Measurements from ENCODE around the gene LIN7C.
"Not testable (repeated sequence)": the region's sequence is repeated elsewhere in the genome, so short reads cannot be mapped to it uniquely, and the experiment has no call there.

LIN7C gene, protein sequence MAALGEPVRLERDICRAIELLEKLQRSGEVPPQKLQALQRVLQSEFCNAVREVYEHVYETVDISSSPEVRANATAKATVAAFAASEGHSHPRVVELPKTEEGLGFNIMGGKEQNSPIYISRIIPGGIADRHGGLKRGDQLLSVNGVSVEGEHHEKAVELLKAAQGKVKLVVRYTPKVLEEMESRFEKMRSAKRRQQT

DNA sequence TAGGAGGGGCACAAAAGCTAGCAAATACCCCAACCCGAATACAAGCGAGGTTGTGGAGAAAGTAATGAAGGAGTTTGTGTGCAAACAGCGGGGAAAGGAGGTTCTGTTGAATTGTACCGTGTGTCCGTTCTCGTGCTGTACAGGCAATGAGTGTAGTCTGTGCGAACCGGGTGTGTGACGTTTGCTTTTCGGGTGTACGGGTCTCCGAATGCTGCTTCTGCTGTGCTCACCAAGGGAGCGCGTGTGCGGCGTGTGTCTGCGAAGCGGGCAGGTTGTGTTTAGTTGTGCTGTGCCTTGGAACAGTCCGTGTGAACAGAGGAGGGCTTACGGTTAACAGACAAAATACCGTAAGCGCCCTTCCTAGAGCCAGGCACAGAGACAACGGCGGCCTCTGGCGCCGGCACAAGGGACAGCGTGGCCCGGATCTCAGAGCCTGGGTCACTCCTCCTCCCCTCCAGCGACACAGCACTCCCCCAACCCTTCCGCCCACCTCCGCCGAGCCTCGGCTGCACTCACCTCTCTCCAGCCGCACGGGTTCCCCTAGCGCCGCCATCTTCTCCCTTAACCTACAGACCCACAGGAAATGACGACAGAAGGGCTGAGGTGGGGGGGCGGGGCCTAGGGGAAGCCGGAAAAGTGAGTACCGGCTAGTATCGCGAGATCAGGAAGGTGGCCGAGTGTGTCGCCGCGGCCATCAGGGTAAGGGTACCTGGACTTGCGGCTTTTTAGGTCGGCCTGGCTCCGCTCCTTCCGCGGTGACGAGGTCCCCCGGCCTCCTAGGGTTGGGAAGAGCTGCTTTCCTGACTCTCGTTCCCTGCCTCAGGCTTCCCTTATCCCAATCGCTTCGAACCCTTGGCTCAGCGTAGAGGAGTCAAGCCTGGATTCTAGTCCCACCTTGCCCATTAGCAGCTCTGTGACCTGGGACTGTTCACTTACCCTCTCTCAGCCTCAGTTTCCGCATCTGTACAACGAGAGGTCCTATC lies at the start of gene LIN7C:
Gene LIN7C (minus strand): TSS at position 570 of the 983 bp plus-strand sequence. CDS start 17 bp downstream, at position 553.
- peak; percentile 86 to 87 for DNase-seq

- no peak for DNase-seq
Observed at GRCh38 chr11:27555264-27555663, 48.7 kb upstream of the LIN7C start.

GRCh38 chr11:27553186-27553585 lies 46.6 kb upstream of the LIN7C start:
- DNase-seq: no peak

DNA sequence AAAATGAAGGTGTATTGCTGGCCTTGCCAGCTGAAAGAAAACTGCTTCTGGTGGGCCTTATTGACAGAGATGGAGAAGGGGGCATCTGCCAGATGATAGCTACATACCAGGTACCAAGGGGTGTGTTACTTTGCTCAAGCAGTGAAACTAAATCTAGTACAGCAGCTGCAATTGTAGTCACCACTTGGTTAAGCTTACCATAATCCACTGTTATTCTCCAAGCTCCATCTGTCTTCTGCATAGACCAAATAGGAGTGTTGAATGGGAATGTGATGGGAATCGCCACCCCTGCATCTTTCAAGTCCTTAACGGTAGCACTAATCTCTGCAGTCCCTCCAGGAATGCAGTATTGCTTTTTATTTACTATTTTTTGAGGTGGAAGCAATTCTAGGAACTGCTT lies 45.8 kb upstream of the LIN7C start:
- no peak for DNase-seq

- DNase-seq: no peak
Observed at GRCh38 chr11:27551127-27551526, 44.6 kb upstream of the LIN7C start.

GRCh38 chr11:27545946-27546345 lies 39.4 kb upstream of the LIN7C start:
- DNase-seq: no peak

DNA sequence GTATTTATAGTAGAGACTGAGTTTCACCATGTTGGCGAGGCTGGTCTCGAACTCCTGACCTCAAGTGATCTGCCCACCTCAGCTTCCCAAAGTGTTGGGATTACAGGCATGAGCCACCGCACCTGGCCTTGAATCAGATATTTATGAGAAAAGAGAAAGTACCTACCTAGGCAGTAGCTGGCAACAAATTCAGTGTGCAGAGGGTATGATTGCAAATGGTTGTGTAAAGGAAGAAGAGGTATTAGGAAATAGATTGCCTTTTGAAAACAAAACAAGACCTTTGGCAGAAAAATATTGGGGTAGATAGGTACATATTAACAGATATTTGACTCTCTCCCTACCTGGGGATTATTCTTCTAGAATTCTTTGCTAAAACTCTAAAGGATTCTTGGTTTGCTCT lies 38.5 kb upstream of the LIN7C start:
- DNase-seq: no peak

GRCh38 chr11:27541790-27542189 lies 35.2 kb upstream of the LIN7C start:
- DNase-seq: no peak

GRCh38 chr11:27540051-27540450 lies 33.5 kb upstream of the LIN7C start:
- DNase-seq: no peak

DNA sequence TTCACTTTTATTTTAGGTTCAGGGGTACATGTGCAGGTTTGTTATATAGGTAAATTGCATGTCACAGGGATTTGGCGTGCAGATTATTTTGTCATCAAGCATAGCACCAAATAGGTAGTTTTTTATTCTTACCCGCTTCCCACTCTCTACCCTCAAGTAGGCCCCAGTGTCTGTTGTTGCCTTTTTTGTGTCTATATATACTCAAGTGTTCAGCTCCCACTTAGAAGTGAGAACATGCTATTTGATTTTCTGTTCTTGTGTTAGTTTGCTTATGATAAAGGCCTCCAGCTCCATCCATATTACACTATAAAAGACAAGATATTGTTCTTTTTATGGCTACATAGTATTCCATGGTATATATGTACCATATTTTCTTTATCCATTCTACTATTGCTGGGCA lies 28.5 kb upstream of the LIN7C start:
- no peak for DNase-seq

GRCh38 chr11:27532652-27533325 lies 26.2 kb upstream of the LIN7C start:
- no peak for DNase-seq

DNA sequence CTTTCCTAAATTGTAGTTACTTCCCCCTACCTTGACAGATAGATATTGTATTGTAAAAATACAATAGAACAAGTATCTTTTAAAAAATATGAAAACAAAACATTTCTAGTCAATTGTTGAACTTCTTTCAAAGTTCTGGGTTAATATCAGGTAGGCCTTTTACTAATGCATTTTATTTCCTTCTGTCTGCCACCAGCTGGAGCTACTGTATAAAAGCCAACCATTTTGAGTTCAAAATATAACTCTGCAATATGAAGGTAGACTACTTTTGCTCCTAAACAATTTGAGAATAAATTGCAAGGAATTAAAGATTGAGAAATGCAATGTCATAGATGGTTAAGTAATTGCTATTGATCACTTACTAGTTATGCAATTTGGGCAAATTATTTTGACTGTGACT lies 22.1 kb upstream of the LIN7C start:
- DNase-seq: no peak

DNA sequence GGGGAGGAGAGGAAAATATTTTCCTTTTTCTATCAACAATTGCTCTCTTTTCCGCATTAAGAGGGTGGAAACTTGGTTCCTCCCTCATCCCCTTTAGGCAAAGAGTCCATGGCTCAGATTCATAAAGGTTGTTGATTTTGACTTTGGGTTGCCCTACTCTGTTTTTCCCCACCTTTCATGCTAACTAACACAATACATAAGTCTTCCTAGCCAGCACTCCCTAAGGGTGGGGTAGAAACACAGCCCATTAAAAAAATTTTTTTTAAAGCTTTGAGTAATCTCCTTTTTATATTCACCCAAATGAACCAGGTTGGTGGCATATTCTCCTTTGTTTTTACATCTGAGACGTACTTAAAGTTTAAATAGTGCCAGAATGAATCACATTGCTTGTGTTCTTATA lies 20.0 kb upstream of the LIN7C start:
- no peak for DNase-seq

- DNase-seq: no peak
Observed at GRCh38 chr11:27525824-27526516, 19.4 kb upstream of the LIN7C start.

GRCh38 chr11:27524155-27524554 lies 17.6 kb upstream of the LIN7C start:
- DNase-seq: no peak

GRCh38 chr11:27520226-27520625 lies 13.7 kb upstream of the LIN7C start:
- no peak for DNase-seq

- no peak for DNase-seq
Observed at GRCh38 chr11:27518518-27518917, 11.9 kb upstream of the LIN7C start.

DNA sequence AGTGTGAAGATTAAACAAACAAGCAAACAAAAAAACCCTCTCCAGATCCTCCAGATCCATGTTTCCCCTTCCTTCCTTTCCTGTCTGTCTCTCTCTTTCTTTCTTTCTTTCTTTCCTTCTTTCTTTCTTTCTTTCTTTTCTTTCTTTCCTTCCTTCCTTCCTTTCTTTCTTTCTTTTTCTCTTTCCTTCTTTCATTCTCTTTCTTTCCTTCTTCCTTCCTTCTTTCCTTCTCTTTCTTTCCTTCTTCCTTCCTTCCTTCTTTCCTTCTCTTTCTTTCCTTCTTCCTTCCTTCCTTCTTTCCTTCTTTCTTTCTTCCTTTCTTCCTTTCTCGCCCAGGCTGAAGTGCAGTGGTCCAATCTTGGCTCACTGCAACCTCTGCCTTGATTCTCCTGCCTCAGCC lies 10.9 kb upstream of the LIN7C start:
- DNase-seq: not testable (repeated sequence)

DNA sequence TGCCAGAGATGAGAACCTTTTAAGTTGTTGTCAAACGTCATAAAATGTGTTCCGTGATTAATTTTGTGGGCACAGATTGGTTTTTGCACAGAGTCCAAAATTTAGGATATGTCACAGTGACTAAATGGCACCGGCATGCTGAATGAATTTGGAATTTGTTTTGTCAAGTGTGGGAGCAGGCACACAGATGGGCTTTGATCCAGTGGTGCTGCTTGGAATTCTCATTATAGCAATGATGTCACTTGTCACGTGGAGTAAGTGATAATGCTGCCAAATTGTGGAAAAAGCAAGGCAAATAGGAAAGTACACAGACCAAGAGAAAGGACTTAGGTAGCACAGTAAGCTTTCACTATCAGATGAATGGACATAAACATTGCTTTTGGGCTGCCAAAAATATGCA lies 8.0 kb upstream of the LIN7C start:
- no peak for DNase-seq

GRCh38 chr11:27514076-27514475 lies 7.5 kb upstream of the LIN7C start:
- no peak for DNase-seq

- DNase-seq: no peak
Observed at GRCh38 chr11:27513389-27513788, 6.8 kb upstream of the LIN7C start.

GRCh38 chr11:27512238-27512637 lies 5.7 kb upstream of the LIN7C start:
- no peak for DNase-seq

DNA sequence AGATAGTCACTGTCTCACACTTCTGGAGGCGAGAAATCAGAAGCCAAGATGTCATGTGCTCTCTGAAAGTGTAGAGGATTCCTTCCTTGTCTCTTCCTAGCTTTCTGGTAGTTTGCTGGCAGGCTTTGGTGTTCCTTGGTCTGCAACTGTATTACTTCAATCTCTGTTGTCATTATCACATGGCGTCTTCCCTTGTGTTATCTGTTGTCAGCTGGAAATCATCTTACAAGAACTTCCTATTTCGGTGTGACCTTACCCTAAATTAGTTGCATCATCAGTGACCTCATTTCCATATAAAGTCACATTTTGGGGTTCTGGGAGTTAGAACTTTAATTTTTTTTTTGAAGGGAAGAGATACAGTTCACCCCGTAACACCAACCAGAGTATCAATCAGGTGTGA lies 3.3 kb upstream of the LIN7C start:
- no peak for DNase-seq

All from AML-193 (cell line).